GM18870 (cell line): ENCODE data around the gene IP6K3.

Experiments
- ATAC-seq: cut with Tn5 transposase; IDR thresholded peaks from one replicate; pipeline ENCODE4 v1.9.1; 2021; ENCODE audit warnings: moderate library complexity; ENCODE audit not compliant: unreplicated experiment

IP6K3 gene

DNA sequence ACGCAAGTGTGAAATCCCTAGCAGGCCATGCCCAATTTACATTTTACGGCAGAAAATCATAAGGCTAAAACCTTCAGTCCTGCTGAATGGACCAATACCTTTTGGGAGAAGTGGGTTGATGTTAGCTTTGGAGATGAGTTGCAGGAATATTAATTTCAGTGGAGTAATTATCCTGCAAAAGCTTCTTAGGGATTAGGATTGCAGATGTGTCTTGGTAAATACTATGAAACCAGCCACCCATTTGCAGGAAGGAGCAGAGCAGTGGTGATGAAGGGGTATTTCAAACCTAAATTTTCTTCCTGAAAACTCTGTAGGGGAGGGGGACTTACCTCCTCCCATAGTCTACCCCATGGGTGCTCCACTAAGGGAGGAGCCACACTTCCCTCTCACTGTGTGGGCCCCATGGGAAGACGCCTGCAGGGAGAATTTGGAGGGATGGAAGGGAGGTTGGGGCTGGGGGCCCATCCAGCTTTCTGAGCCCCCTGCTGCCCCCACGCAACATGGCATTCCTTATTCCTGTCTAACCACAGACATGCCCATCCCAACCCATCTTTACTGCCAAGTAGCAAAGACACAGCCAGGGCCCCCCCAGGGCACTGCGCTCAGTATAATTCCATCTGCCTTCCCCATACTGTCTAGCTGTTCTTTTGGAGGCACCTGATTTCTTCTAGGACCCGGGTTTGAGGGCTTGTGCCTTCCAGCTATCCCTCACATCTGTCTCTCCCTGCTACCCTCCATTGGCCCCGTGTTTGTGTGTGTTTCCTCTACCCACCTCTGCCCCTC is 20.6 kb downstream of the IP6K3 start:
- no peak for ATAC-seq

- no peak for ATAC-seq
Measured at GRCh38 chr6:33725222-33725621, 21.5 kb downstream of the IP6K3 start.

GRCh38 chr6:33724102-33725023 is 22.3 kb downstream of the IP6K3 start:
- ATAC-seq: no peak

DNA sequence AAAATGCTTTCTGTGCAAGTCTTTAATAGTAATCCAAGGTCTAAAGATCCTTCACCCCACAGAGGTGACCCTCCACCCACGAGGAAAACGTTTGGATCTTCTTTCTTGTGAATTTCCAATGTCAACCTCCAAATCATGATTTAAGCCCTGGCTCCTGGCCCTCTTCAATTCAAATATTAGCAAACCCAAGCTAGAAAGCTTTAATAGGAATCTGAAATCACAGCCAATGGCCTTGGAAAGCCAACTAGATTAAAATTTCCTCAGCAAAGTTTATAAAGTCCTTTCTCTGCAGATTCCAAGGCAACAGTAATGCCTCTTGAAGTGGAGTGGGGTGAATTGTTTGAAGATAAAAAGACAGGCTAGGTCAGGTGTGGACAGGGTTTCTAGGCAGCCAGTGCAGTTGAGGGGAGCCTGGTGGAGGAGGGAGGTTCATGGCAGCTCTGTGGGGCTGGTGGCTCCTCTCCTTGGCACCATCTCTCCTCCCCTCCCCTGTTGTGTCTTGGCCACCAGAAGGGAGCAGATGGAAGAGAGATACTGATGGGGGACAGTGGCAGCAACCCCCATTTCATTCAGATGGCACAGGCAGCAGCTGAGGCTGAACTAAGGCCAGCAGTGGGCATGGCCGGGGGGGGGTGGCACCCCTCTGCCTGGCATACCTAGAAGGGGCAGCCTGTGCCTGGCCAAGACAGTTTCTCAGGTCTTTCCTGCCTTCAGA is 23.2 kb downstream of the IP6K3 start:
- ATAC-seq: no peak

DNA sequence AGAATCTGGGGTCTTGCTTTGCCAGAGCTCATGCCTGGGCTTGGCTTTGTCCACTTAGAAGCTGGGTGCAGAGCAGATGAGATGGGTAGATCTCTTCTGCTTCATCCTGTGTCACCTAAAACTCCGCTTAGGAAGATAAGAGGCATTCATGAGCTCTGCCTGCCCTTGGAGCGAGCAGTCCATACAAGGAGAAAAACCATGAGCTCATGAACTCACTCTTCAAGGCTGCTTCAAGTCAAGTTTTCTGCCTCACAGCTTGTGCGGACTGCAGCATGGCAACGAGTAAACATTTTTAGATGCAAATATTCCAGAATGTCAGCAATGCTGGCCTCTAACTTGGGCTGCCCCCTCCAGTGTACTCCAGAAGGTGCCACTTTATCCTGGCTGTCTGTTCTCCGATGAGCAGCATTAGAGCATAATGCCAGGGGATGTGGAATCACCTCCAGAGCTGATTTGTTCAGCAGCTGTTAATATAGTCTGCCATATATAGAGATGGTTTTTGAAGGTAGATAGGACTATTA is 24.5 kb downstream of the IP6K3 start:
- no peak for ATAC-seq

DNA sequence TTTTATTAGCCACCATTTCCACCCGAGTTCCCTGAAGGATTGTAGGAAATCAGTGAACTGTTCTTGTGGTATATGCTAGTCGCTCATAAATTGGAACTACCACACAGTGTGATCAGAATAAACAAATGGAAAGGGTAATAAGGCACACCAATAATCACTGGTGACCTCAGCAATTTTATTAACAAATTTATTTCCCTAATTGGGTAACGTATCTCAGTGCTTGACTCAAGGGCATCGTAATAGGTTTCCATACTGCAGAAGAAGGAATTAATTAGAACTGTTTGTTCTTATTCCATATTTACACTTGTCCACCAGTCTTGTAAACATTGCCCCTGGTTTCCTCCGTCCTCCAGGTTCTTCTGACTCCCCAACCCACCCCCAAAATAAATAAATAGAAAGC is 25.2 kb downstream of the IP6K3 start:
- ATAC-seq: no peak

DNA sequence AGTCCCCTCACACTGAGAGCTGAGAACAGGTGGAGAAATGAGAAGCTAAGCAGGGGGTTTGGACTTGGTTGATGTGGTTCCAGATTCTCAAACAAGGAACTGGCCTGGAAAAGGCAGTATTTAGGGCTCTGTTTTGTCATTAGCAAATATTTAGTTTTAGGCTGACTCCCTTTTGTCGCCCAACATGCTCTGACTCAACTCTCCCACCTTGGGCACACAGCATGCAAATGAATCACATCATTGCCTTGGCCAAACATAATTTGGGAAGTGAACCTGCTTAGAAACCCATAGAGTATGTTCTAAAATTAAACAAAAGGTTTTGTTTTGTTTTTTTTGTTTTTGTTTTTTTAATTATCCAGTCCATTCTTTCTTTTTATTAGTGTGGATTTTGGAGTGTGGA is 25.7 kb downstream of the IP6K3 start:
- no peak for ATAC-seq

DNA sequence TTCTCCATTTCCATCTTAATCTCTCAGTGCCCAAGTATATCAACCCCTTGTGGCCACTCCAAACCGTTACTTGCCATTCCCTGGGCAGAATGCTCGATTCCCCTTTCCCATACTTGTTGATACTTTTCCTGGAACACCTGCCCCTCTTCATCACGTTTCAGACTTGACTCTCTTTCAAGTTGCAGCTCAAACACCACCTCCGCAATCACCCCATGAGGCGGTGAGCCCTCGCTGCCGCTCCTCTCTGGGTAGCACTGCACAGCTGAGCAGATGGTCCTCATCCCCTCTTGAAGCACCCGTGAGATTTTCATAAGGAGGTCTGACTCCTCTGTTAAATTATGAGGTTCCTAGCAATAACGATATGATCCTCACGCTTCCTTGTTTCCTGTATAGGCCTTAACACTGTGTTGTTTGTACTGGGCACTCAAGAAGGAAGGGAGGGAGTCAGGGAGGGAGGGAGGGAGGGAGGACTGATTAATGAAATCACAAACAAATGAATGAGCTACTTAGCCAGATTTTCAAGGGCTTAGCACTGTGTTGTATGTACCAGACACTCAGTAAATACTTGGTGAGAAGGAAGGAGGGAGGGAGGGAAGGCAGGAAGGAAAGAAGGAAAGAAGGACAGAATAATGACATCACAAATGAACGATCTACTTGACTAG is 27.2 kb downstream of the IP6K3 start:
- ATAC-seq: no peak

GRCh38 chr6:33718713-33719112 is 28.0 kb downstream of the IP6K3 start:
- no peak for ATAC-seq

- no peak for ATAC-seq
Measured at GRCh38 chr6:33717934-33718455, 28.7 kb downstream of the IP6K3 start.

GRCh38 chr6:33716890-33717632 is 29.6 kb downstream of the IP6K3 start:
- no peak for ATAC-seq

GRCh38 chr6:33716379-33716778 is 30.3 kb downstream of the IP6K3 start:
- ATAC-seq: no peak

DNA sequence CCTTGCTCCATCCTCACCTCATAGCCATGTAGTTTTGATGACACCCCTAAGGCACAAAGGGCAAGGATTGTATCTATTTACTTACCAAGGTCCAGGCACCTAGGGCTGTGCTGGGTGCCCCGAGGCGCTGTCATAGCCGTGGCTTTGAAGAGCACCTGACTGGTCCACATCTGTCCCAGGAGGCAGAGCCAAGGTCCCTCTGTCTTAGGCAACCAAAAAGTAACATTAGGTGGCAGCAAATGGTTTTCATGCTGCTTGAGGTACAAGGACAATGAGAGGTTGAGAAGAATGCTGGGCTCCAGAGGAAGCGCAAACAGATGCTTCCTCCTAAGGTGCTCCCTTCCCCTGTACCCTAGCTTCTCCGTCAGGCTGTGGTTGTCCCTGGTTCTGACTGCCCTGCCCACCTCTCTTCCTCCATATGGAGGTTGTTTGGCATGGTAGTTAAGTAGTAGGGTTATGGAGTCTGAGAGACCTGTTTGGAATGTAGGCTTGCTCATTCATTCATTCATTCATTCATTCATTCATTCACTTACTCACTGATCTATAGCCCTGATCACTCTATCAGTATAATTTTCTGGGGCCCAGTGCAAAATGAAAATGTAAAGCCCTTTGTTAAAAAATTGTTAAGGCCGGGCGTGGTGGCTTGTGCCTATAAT is 32.2 kb downstream of the IP6K3 start:
- no peak for ATAC-seq

GRCh38 chr6:33713786-33714185 is 32.9 kb downstream of the IP6K3 start:
- ATAC-seq: no peak

DNA sequence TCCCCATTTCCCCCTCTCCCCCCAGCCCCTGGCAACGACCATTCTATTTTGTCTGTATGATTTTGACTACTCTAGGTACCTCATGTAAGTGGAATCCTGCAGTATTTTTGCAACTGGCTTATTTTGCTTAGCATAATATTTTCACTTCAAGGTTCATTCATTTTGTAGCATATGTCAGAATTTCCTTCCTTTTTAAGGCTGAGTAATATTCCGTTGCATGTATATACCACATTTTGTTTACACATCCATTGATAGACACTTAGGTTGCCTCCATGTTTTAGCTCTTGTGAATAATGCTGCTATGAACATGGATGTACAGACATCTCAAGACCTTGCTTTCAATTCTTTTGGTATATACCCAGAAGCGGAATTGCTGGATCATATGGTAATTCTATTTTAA is 33.8 kb downstream of the IP6K3 start:
- ATAC-seq: no peak

GRCh38 chr6:33711140-33712129 is 35.3 kb downstream of the IP6K3 start, which contains the start of gene UQCC2:
UQCC2 (minus strand) TSS chr6:33711700; CDS start chr6:33711686, 14 bp downstream.
- peak; percentile 62 for ATAC-seq

GRCh38 chr6:33710296-33711121 is 36.2 kb downstream of the IP6K3 start:
- ATAC-seq: no peak
